IMR-90 (cell line): ENCODE results near the gene OR52R1. TPM values are rescaled to one million over a fixed set of nuclear protein-coding genes. Genes with fewer than 3 reads are reported as not detected.

Source experiments
- ATAC-seq: fragments of 200-7000 bp; cut with Tn5 transposase; 2 replicates; pipeline ENCODE4 v1.9.1; 2020; ENCODE audit warnings: low read depth, mild to moderate bottlenecking, moderate library complexity
- BruUV-seq: library from RNA; stranded (reverse); fragments of 400-500 nt; replicated peaks from 2 replicates; lab custom pipeline; 2021; lab: Mats Ljungman, UMichigan
- CTCF ChIA-PET: fragments of 300-600 bp; formaldehyde crosslinking; extraction: SDS; loops from one replicate; lab custom pipeline; 2021; ENCODE audit warnings: antibody characterized with exemption; lab: Yijun Ruan, JAX
- POLR2A ChIA-PET: fragments of 300-600 bp; sonication (Branson Sonifier 250); formaldehyde crosslinking; loops from one replicate; lab custom pipeline; 2022; ENCODE audit warnings: antibody characterized with exemption; ENCODE audit not compliant: unreplicated experiment; lab: Charles Lee
- DNase-seq: peaks from one replicate; pipeline ENCODE4 v3.0.0; 2013
- H2AFZ ChIP-seq: replicated peaks from 2 replicates; pipeline ENCODE3; 2013; ENCODE audit warnings: low read length, mild to moderate bottlenecking; ENCODE audit not compliant: poor library complexity
- H2AK5ac ChIP-seq: 2 replicates; pipeline ENCODE4 v1.6.1; 2013; ENCODE audit warnings: low read depth, low read length, inconsistent platforms
- H2AK9ac ChIP-seq: replicated peaks from 2 replicates; pipeline ENCODE3; 2013; ENCODE audit warnings: mild to moderate bottlenecking, low read depth, low read length, moderate library complexity; ENCODE audit not compliant: poor library complexity
- H2BK120ac ChIP-seq: 2 replicates; pipeline ENCODE4 v1.6.1; 2013; ENCODE audit warnings: low read depth, low read length, inconsistent platforms
- H2BK15ac ChIP-seq: 3 replicates; pipeline ENCODE4 v1.6.1; 2013; ENCODE audit warnings: low read depth, low read length, inconsistent platforms
- H2BK20ac ChIP-seq: 2 replicates; pipeline ENCODE4 v1.6.1; 2013; ENCODE audit warnings: low read depth, mild to moderate bottlenecking, inconsistent platforms, low read length, moderate library complexity
- H2BK5ac ChIP-seq: 2 replicates; pipeline ENCODE4 v1.6.1; 2013; ENCODE audit warnings: mild to moderate bottlenecking, low read depth, low read length, inconsistent platforms; ENCODE audit not compliant: poor library complexity, severe bottlenecking
- H3K14ac ChIP-seq: replicated peaks from 2 replicates; pipeline ENCODE4 v1.6.1; 2013; ENCODE audit warnings: low read depth, low read length, inconsistent platforms
- H3K18ac ChIP-seq: 2 replicates; pipeline ENCODE4 v1.6.1; 2013; ENCODE audit warnings: low read depth, low read length, control low read depth
- H3K23ac ChIP-seq: 2 replicates; pipeline ENCODE4 v1.6.1; 2013; ENCODE audit warnings: low read depth, low read length, inconsistent platforms
- H3K27ac ChIP-seq: 2 replicates; pipeline ENCODE4 v1.5.1; 2013; ENCODE audit warnings: mild to moderate bottlenecking, control low read depth, low read length; ENCODE audit not compliant: insufficient read depth
- H3K27me3 ChIP-seq: 2 replicates; pipeline ENCODE4 v1.6.1; 2013; ENCODE audit warnings: low read length; ENCODE audit not compliant: control insufficient read depth, insufficient read depth
- H3K36me3 ChIP-seq: 2 replicates; pipeline ENCODE4 v1.6.1; 2013; ENCODE audit warnings: low read length, mixed read lengths; ENCODE audit not compliant: control insufficient read depth, insufficient read depth
- H3K4ac ChIP-seq: 2 replicates; pipeline ENCODE4 v1.6.1; 2013; ENCODE audit warnings: low read depth, low read length, inconsistent platforms
- H3K4me1 ChIP-seq: 2 replicates; pipeline ENCODE4 v1.6.1; 2013; ENCODE audit warnings: low read length, mixed read lengths; ENCODE audit not compliant: control insufficient read depth, insufficient read depth
- H3K4me2 ChIP-seq: 2 replicates; pipeline ENCODE4 v1.6.1; 2013; ENCODE audit warnings: low read depth, mild to moderate bottlenecking, control low read depth, low read length, moderate library complexity
- H3K4me3 ChIP-seq: 2 replicates; pipeline ENCODE4 v1.5.1; 2013; ENCODE audit warnings: low read depth, mild to moderate bottlenecking, control low read depth, low read length, moderate library complexity; ENCODE audit not compliant: insufficient read depth
- H3K56ac ChIP-seq: 2 replicates; pipeline ENCODE4 v1.6.1; 2013; ENCODE audit warnings: low read length, inconsistent platforms; ENCODE audit not compliant: insufficient read depth; ENCODE audit errors: extremely low read depth
- H3K79me1 ChIP-seq, 2 experiments: 2 replicates each; pipeline ENCODE4 v1.6.1; 2013; ENCODE audit warnings: low read length in 2 of 2, inconsistent platforms in 1 of 2, low read depth in 1 of 2
- H3K9ac ChIP-seq: 2 replicates; pipeline ENCODE4 v1.6.1; 2013; ENCODE audit warnings: low read depth, low read length, control low read depth
- H3K9me1 ChIP-seq: 2 replicates; pipeline ENCODE4 v1.6.1; 2013; ENCODE audit warnings: low read length, inconsistent platforms; ENCODE audit not compliant: insufficient read depth
- H3K9me3 ChIP-seq: 2 replicates; pipeline ENCODE4 v1.6.1; 2013; ENCODE audit warnings: low read length; ENCODE audit not compliant: control insufficient read depth, insufficient read depth
- H4K20me1 ChIP-seq: 2 replicates; pipeline ENCODE4 v1.6.1; 2013; ENCODE audit warnings: low read length, inconsistent platforms; ENCODE audit not compliant: insufficient read depth
- H4K5ac ChIP-seq: 2 replicates; pipeline ENCODE4 v1.6.1; 2013; ENCODE audit warnings: mild to moderate bottlenecking, low read depth, low read length, control low read depth
- H4K8ac ChIP-seq, 2 experiments: 2 replicates each; pipeline ENCODE4 v1.6.1; 2013; ENCODE audit warnings: low read depth in 2 of 2, low read length in 2 of 2, control low read depth in 1 of 2, inconsistent platforms in 1 of 2
- H4K91ac ChIP-seq: 2 replicates; pipeline ENCODE4 v1.6.1; 2013; ENCODE audit warnings: low read depth, low read length, inconsistent platforms; ENCODE audit not compliant: insufficient read depth
- BHLHE40 ChIP-seq: fragments of 150-350 bp; IDR thresholded peaks from 2 replicates; pipeline ENCODE4 v1.6.1; 2016; ENCODE audit warnings: mild to moderate bottlenecking, low read depth, low read length
- CEBPB ChIP-seq: IDR thresholded peaks from 2 replicates; pipeline ENCODE4 v1.6.1; 2012; ENCODE audit warnings: low read depth, low read length, improper control_type of control experiment
- CHD1 ChIP-seq: IDR thresholded peaks from 2 replicates; pipeline ENCODE4 v1.6.1; 2012; ENCODE audit warnings: low read depth, low read length, improper control_type of control experiment
- CTCF ChIP-seq: conservative IDR thresholded peaks from 2 replicates; pipeline ENCODE4 v1.5.1; 2012; ENCODE audit warnings: mild to moderate bottlenecking, low read depth, low read length, improper control_type of control experiment
- ELK1 ChIP-seq: fragments of 150-350 bp; IDR thresholded peaks from 2 replicates; pipeline ENCODE4 v1.6.1; 2016; ENCODE audit warnings: low read depth, mild to moderate bottlenecking, low read length, moderate library complexity, borderline replicate concordance
- FOS ChIP-seq: fragments of 150-350 bp; IDR thresholded peaks from 2 replicates; pipeline ENCODE4 v1.6.1; 2016; ENCODE audit warnings: low read depth, low read length
- MAFK ChIP-seq: IDR thresholded peaks from 2 replicates; pipeline ENCODE4 v1.6.1; 2012; ENCODE audit warnings: low read depth, low read length, improper control_type of control experiment
- MAZ ChIP-seq: IDR thresholded peaks from 2 replicates; pipeline ENCODE4 v1.6.1; 2012; ENCODE audit warnings: low read depth, mild to moderate bottlenecking, low read length, improper control_type of control experiment, moderate library complexity, borderline replicate concordance
- NFE2L2 ChIP-seq: fragments of 150-350 bp; IDR thresholded peaks from 2 replicates; pipeline ENCODE4 v1.6.1; 2016; ENCODE audit warnings: low read depth, mild to moderate bottlenecking, low read length
- POLR2A ChIP-seq: IDR thresholded peaks from 2 replicates; pipeline ENCODE4 v1.6.1; 2012; ENCODE audit warnings: mild to moderate bottlenecking, low read depth, low read length
- RAD21 ChIP-seq: IDR thresholded peaks from 2 replicates; pipeline ENCODE4 v1.6.1; 2012; ENCODE audit warnings: low read length, improper control_type of control experiment
- RCOR1 ChIP-seq: IDR thresholded peaks from 2 replicates; pipeline ENCODE4 v1.6.1; 2012; ENCODE audit warnings: mild to moderate bottlenecking, low read length, improper control_type of control experiment; ENCODE audit not compliant: insufficient replicate concordance
- RFX5 ChIP-seq: IDR thresholded peaks from 2 replicates; pipeline ENCODE4 v1.8.0; 2012; ENCODE audit warnings: low read depth, mild to moderate bottlenecking, low read length, moderate library complexity
- USF2 ChIP-seq: fragments of 150-350 bp; IDR thresholded peaks from 2 replicates; pipeline ENCODE4 v1.6.1; 2017; ENCODE audit warnings: mild to moderate bottlenecking, antibody characterized with exemption, low read length, low read depth
- dilution Hi-C: fragments of 300-500 bp; cut with HindIII; formaldehyde crosslinking; loops from one replicate; pipeline ENCODE4 v1.14.3; 2018; ENCODE audit warnings: low sequenced_read_pairs; ENCODE audit not compliant: unreplicated experiment
- in situ Hi-C: fragments of 300-500 bp; cut with MboI; formaldehyde crosslinking; loops from 3 replicates; pipeline ENCODE4 v1.14.3; 2019; ENCODE audit warnings: low sequenced_read_pairs, inconsistent platforms, mixed read lengths
- intact Hi-C: fragments of 100-400 bp; cut with micrococcal nuclease; formaldehyde crosslinking; loops from 2 replicates; pipeline ENCODE4 v1.10.0; 2022
- polyA plus RNA-seq, 3 experiments: library from polyadenylated mRNA; depleted of rRNA; stranded (reverse); fragments of >200 nt; gene quantifications; 2 replicates each; pipeline ENCODE4 v1.2.3, GENCODE V29; 2012; ENCODE audit warnings: low replicate concordance in 1 of 3
- total RNA-seq: library from RNA; depleted of rRNA; stranded (reverse); fragments of >200 nt; gene quantifications from 2 replicates; pipeline ENCODE4 v1.2.3, GENCODE V29; 2012

The OR52R1 gene
- total and polyA plus RNA-seq, 2 of the 4 experiments (the other 2 are of a cell fraction) = not detected

- Histone ChIP-seq H4K5ac (no peak overlapping the region), H3K23ac (no peak overlapping the region), H2BK120ac (no peak overlapping the region), H3K56ac (no peak overlapping the region), H3K4ac (no peak overlapping the region), H3K4me2 (no peak overlapping the region), H3K14ac (no peak overlapping the region), H3K27me3 (no peaks in the 10 kb centered on the region; the same call in 1 of the 2 replicates), H4K91ac (no peak overlapping the region), H3K4me3 (no peak overlapping the region), H2AFZ (no peak overlapping the region), H3K4me1 (no peaks in the 10 kb centered on the region), H3K18ac (no peak overlapping the region), H3K9me3 (no peaks in the 10 kb centered on the region), H2AK9ac (no peak overlapping the region), H3K36me3 (no peaks in the 10 kb centered on the region), H3K9me1 (no peaks in the 10 kb centered on the region), H3K9ac (no peak overlapping the region), H2BK5ac (no peak overlapping the region), H3K79me1 (no peaks in the 10 kb centered on the region), H2BK20ac (no peak overlapping the region), H2BK15ac (no peak overlapping the region), H4K8ac (no peak overlapping the region), H4K20me1 (no peaks in the 10 kb centered on the region), H2AK5ac (no peak overlapping the region), H3K27ac (no peak overlapping the region)
- intact Hi-C loops = no loop called here
- BruUV-seq = no TSS peak
- DNase-seq (no peak), ATAC-seq (no peak)
- CTCF ChIA-PET = no interaction called here
- TF ChIP-seq CEBPB (no peak), BHLHE40 (no peak), NFE2L2 (no peak), USF2 (no peak), MAFK (no peak), RFX5 (no peak), FOS (no peak), RAD21 (no peak), CHD1 (no peak), MAZ (no peak), ELK1 (no peak), CTCF (no peak), POLR2A (no peak), RCOR1 (no peak)
- in situ Hi-C loops = no loop called here
- dilution Hi-C loops = no loop called here
- POLR2A ChIA-PET = no interaction called here
Observed at GRCh38 chr11:4768094-4768493, 36.1 kb downstream of the OR52R1 start.
